HFFc6 (cell line): Measurements from ENCODE around the gene SUGCT. TPM values are rescaled to one million over a fixed set of nuclear protein-coding genes. Genes with fewer than 3 reads are reported as not detected.

ENCODE experiments used
- DNase-seq: peaks from one replicate; pipeline ENCODE4 v3.0.0-alpha.2; 2018
- H3K27ac Mint-ChIP-seq: 2 replicates; pipeline ENCODE4 v1.8.0; 2020; ENCODE audit warnings: mild to moderate bottlenecking, mixed read lengths
- H3K27me3 Mint-ChIP-seq: 2 replicates; pipeline ENCODE4 v1.8.0; 2021; ENCODE audit warnings: mild to moderate bottlenecking, moderate library complexity, mixed read lengths; ENCODE audit not compliant: insufficient read depth
- H3K36me3 Mint-ChIP-seq: 2 replicates; pipeline ENCODE4 v1.8.0; 2021; ENCODE audit warnings: low read depth, mixed read lengths
- H3K4me1 Mint-ChIP-seq: 2 replicates; pipeline ENCODE4 v1.8.0; 2020; ENCODE audit warnings: low read depth, mixed read lengths
- H3K4me3 Mint-ChIP-seq: 2 replicates; pipeline ENCODE4 v1.8.0; 2020; ENCODE audit warnings: mild to moderate bottlenecking, moderate library complexity, mixed read lengths
- H3K9me3 Mint-ChIP-seq: 2 replicates; pipeline ENCODE4 v1.8.0; 2020; ENCODE audit warnings: mild to moderate bottlenecking, mixed read lengths
- total RNA-seq, 6 experiments: library from RNA; stranded (reverse); fragmentation: NEBNext Ultra II Directional; extraction: Animal tissue kit (Norgen Biotek cat#: 25700); gene quantifications; 2 replicates in 1 of 6; 3 replicates in 5 of 6; pipeline ENCODE4 v1.2.3, GENCODE V29; 2021
- TF ChIP-seq, protein P1 (sequence below): fragments of 200-600 bp; sonication (generic); IDR thresholded peaks from 2 replicates; pipeline ENCODE4 v1.5.0; 2021; ENCODE audit warnings: antibody characterized with exemption, mild to moderate bottlenecking

SUGCT gene
- total RNA-seq, 6 experiments from 2014 or later: 12.9 to 20.1 (median 17.1) TPM

DNA sequence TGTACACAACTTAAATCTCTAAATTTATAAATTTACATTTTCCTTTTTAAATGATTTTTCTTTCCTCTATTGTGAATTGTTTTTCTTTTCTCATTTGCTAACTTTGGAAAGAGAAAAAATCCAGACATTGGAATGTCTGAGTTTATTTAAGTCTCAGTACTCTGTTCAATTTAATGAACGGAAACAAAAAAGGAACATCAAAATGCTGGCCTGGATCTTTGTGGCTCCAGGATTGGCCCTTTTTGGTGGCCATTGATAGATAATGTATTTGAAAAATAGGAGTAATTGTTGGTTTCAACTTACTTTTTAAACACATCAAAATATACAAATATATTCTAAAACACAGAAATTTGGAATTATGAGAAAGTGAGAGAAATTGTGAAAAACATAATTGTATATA, 336.0 kb downstream of the SUGCT start:
- Mint-ChIP-seq H3K9me3 (no peaks in the 10 kb centered on the region), H3K36me3 (no peaks in the 10 kb centered on the region), H3K27me3 (no peaks in the 10 kb centered on the region), H3K4me1 (peaks cover 61% of the 10 kb centered on the region), H3K4me3 (peak overlapping the region; percentile 80), H3K27ac (peak overlapping the region; percentile 94)
- TF ChIP-seq, protein P1, sequence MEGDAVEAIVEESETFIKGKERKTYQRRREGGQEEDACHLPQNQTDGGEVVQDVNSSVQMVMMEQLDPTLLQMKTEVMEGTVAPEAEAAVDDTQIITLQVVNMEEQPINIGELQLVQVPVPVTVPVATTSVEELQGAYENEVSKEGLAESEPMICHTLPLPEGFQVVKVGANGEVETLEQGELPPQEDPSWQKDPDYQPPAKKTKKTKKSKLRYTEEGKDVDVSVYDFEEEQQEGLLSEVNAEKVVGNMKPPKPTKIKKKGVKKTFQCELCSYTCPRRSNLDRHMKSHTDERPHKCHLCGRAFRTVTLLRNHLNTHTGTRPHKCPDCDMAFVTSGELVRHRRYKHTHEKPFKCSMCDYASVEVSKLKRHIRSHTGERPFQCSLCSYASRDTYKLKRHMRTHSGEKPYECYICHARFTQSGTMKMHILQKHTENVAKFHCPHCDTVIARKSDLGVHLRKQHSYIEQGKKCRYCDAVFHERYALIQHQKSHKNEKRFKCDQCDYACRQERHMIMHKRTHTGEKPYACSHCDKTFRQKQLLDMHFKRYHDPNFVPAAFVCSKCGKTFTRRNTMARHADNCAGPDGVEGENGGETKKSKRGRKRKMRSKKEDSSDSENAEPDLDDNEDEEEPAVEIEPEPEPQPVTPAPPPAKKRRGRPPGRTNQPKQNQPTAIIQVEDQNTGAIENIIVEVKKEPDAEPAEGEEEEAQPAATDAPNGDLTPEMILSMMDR: no peak
- DNase-seq: no peak

DNA sequence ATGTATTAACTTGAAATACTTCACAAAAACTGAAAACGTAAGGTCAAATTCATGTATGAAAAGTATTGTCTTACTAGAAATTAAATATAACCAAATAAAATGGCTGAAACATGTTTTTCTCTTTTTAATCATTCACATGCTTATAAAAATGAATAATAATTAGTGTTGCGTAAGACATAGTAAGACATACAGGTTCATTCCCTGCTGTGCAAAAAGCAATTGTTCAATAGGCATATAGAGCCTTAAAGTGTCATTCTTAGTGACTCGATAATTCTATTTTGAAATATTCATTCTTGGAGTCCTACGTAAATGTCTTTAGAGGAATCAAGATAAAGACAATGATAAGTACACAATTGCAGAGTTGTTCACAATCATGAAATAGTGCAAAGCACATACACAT, 337.1 kb downstream of the SUGCT start:
- no peaks in the 10 kb centered on the region for H3K27me3 Mint-ChIP-seq
- TF ChIP-seq, protein P1: no peak
- no peaks in the 10 kb centered on the region for H3K36me3 Mint-ChIP-seq
- no peaks in the 10 kb centered on the region for H3K9me3 Mint-ChIP-seq
- no peak overlapping the region for H3K27ac Mint-ChIP-seq
- no peak overlapping the region for H3K4me3 Mint-ChIP-seq
- H3K4me1 Mint-ChIP-seq: peaks cover 60% of the 10 kb centered on the region
- DNase-seq: no peak

DNA sequence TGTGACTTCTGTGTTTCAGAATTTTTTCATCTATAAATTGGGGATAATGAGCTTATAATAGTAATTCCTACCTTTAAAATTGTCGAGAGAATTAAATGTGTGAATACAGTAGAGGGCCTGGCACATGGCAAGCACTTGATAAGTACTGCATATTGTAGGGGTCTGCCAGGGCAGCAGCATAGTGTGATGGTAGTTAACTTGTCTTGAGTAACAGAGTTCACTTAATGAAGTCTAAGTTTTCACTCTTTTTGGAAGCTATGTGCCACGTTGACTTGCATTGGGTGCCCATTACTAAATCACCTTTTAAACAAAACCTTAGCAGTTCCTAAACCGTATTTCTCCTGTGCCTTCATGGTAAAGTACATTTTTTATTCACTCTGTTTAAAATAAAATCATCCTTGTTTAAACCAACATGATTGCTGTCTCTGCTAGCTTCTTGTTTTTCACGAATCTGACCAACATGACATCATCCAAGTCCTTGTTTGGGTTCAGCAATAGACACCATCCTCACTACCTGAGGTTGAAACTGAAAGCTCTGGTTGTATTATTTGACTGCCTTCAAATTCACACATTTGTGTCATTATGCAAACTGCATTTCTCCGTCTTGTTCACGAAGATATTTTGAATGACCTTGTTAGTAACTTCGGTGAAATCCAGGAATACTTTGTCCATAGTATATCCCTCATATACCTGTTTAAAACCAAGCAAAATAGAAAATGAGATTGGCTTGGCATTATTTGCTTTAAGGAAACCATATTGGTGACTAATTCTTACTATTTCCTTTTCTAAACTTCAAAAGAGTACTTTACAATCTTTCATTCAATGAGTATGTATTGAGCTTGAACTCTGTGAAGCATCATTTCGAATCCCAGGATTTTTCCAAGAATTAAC, 340.2 kb downstream of the SUGCT start:
- Mint-ChIP-seq H3K27me3 (no peaks in the 10 kb centered on the region), H3K27ac (no peak overlapping the region), H3K9me3 (no peaks in the 10 kb centered on the region), H3K4me3 (no peak overlapping the region), H3K4me1 (peaks cover 42% of the 10 kb centered on the region), H3K36me3 (no peaks in the 10 kb centered on the region)
- TF ChIP-seq, protein P1: no peak
- DNase-seq: no peak

DNA sequence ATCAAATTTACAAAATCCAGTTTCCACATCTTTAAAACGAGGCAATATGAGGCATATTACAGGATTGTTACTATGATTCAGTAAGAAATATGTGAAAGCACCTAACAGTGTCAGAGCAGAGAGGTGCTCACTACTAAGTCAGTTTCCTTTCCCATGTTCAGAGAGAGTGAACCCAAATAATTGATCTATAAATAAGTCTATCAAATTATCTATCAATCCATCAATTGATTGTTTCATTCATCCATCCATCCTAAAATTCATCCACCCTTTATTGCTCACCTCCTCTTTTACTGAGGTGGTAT, 340.8 kb downstream of the SUGCT start:
- H3K36me3 Mint-ChIP-seq: no peaks in the 10 kb centered on the region
- TF ChIP-seq, protein P1: no peak
- DNase-seq: no peak
- no peak overlapping the region for H3K27ac Mint-ChIP-seq
- H3K4me3 Mint-ChIP-seq: no peak overlapping the region
- no peaks in the 10 kb centered on the region for H3K27me3 Mint-ChIP-seq
- H3K4me1 Mint-ChIP-seq: peaks cover 36% of the 10 kb centered on the region
- no peaks in the 10 kb centered on the region for H3K9me3 Mint-ChIP-seq

DNA sequence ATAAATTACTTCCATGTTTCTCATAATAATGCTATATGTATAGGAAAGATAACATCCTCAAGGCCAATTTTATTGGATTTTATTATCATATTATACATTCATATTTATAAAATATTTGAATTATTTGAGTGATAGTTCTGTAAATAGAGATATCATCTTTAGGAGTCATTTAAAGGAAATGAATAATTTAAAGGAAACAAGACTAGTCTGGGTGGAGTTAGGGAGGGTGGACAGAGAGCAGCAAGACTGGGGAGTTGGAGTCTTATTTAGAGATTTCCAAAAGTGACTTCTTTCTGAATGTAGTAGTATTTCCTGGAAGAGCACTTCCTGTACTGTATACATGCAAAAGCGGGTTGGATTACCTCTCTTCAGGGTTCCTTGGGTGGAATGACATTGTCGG, 342.3 kb downstream of the SUGCT start:
- Mint-ChIP-seq H3K36me3 (no peaks in the 10 kb centered on the region), H3K27me3 (no peaks in the 10 kb centered on the region)

More for the DNA sequence above, 342.3 kb downstream of the SUGCT start:
- DNase-seq: no peak
- Mint-ChIP-seq H3K4me3 (no peak overlapping the region), H3K27ac (no peak overlapping the region), H3K4me1 (peaks cover 29% of the 10 kb centered on the region), H3K9me3 (no peaks in the 10 kb centered on the region)
- TF ChIP-seq, protein P1: no peak
